Parathyroid adenoma (tissue), 2 donors: ENCODE results near the gene TMEM9.

ENCODE experiments used
- H2AFZ ChIP-seq: fragments of 300-600 bp; sonication (generic); one replicate; pipeline ENCODE4 v1.7.0; 2017; ENCODE audit warnings: antibody characterized with exemption, mild to moderate bottlenecking
- H3K27ac ChIP-seq: fragments of 300-600 bp; sonication (generic); one replicate; pipeline ENCODE4 v1.7.0; 2017
- H3K27me3 ChIP-seq: fragments of 300-600 bp; sonication (generic); one replicate; pipeline ENCODE4 v1.7.0; 2017; ENCODE audit warnings: low read length; ENCODE audit not compliant: control insufficient read depth, insufficient read depth
- H3K36me3 ChIP-seq: fragments of 300-600 bp; sonication (generic); one replicate; pipeline ENCODE4 v1.7.0; 2017; ENCODE audit warnings: low read length; ENCODE audit not compliant: control insufficient read depth, insufficient read depth
- H3K4me1 ChIP-seq: fragments of 300-600 bp; sonication (generic); one replicate; pipeline ENCODE4 v1.7.0; 2017; ENCODE audit warnings: control low read depth
- H3K4me2 ChIP-seq: fragments of 300-600 bp; sonication (generic); one replicate; pipeline ENCODE4 v1.7.0; 2017; ENCODE audit warnings: low read length
- H3K4me3 ChIP-seq: fragments of 300-600 bp; sonication (generic); one replicate; pipeline ENCODE4 v1.7.0; 2017; ENCODE audit warnings: low read depth, low read length
- H3K79me2 ChIP-seq: fragments of 300-600 bp; sonication (generic); one replicate; pipeline ENCODE4 v1.7.0; 2017; ENCODE audit warnings: control low read depth
- H3K9ac ChIP-seq: fragments of 300-600 bp; sonication (generic); one replicate; pipeline ENCODE4 v1.7.0; 2017; ENCODE audit warnings: mild to moderate bottlenecking
- H3K9me3 ChIP-seq: fragments of 300-600 bp; sonication (generic); one replicate; pipeline ENCODE4 v1.7.0; 2017; ENCODE audit warnings: low read length; ENCODE audit not compliant: control insufficient read depth
- CTCF ChIP-seq: fragments of 300-600 bp; sonication (generic); IDR thresholded peaks from one replicate; pipeline ENCODE4 v1.7.0; 2017; ENCODE audit warnings: antibody characterized with exemption, mild to moderate bottlenecking
- donor health status: primary hyperparathyroidism.

Gene TMEM9

GRCh38 chr1:201127755-201128455 lies 26.4 kb downstream of the TMEM9 start:
- H3K79me2 ChIP-seq: no peaks in the 10 kb centered on the region
- no peak overlapping the region for H3K27ac ChIP-seq
- no peaks in the 10 kb centered on the region for H3K4me1 ChIP-seq
- no peaks in the 10 kb centered on the region for H3K9me3 ChIP-seq
- H3K9ac ChIP-seq: no peak overlapping the region
- H3K4me3 ChIP-seq: no peak overlapping the region
- TF ChIP-seq CTCF: no peak
- no peaks in the 10 kb centered on the region for H3K36me3 ChIP-seq
- H2AFZ ChIP-seq: no peak overlapping the region
- H3K27me3 ChIP-seq: no peaks in the 10 kb centered on the region
- H3K4me2 ChIP-seq: no peak overlapping the region

GRCh38 chr1:201126832-201127754 lies 27.2 kb downstream of the TMEM9 start, which contains the start of gene ASCL5:
ASCL5 (minus strand) TSS chr1:201127184; CDS start chr1:201115372, 11,812 bp downstream.
- H2AFZ ChIP-seq: no peak within 1 kb of the TSS
- no peak within 1 kb of the TSS for H3K4me3 ChIP-seq
- no peak within 1 kb of the TSS for H3K4me2 ChIP-seq
- H3K4me1 ChIP-seq: no peaks in the 10 kb centered on the region
- no peaks in the 10 kb centered on the region for H3K79me2 ChIP-seq
- no peak within 1 kb of the TSS for H3K27ac ChIP-seq
- H3K9me3 ChIP-seq: no peaks in the 10 kb centered on the region
- H3K36me3 ChIP-seq: no peaks in the 10 kb centered on the region
- H3K27me3 ChIP-seq: peaks cover 5% of the 10 kb centered on the region
- TF ChIP-seq CTCF: no peak
- no peak within 1 kb of the TSS for H3K9ac ChIP-seq

- peaks cover 5% of the 10 kb centered on the region for H3K27me3 ChIP-seq
- H3K4me2 ChIP-seq: no peak overlapping the region
- H3K9me3 ChIP-seq: no peaks in the 10 kb centered on the region
- no peak for TF ChIP-seq CTCF
- no peak overlapping the region for H3K9ac ChIP-seq
- H3K27ac ChIP-seq: no peak overlapping the region
- no peak overlapping the region for H2AFZ ChIP-seq
- no peak overlapping the region for H3K4me3 ChIP-seq
- H3K79me2 ChIP-seq: no peaks in the 10 kb centered on the region
- H3K4me1 ChIP-seq: no peaks in the 10 kb centered on the region
- H3K36me3 ChIP-seq: no peaks in the 10 kb centered on the region
Observed at GRCh38 chr1:201126463-201126831, 27.8 kb downstream of the TMEM9 start.

GRCh38 chr1:201125800-201126199 lies 28.5 kb downstream of the TMEM9 start:
- Histone ChIP-seq H2AFZ (no peak overlapping the region), H3K79me2 (no peaks in the 10 kb centered on the region), H3K4me1 (no peaks in the 10 kb centered on the region), H3K4me2 (no peak overlapping the region), H3K27me3 (peaks cover 5% of the 10 kb centered on the region), H3K9me3 (no peaks in the 10 kb centered on the region), H3K27ac (no peak overlapping the region), H3K4me3 (no peak overlapping the region), H3K36me3 (no peaks in the 10 kb centered on the region), H3K9ac (no peak overlapping the region)
- TF ChIP-seq CTCF: no peak
